H9 (cell line): ENCODE results near the gene NR1I2. TPM values are rescaled to one million over a fixed set of nuclear protein-coding genes. Genes with fewer than 3 reads are reported as not detected.

Source experiments
- DNase-seq: peaks from one replicate; pipeline ENCODE4 v3.0.0-alpha.2; 2017
- H2AFZ ChIP-seq: one replicate; pipeline ENCODE4 v1.6.1; 2013; ENCODE audit warnings: mild to moderate bottlenecking, low read length, control low read depth, moderate library complexity
- H2AK5ac ChIP-seq: 2 replicates; pipeline ENCODE4 v1.6.1; 2013; ENCODE audit warnings: low read length, control low read depth, mixed read lengths; ENCODE audit not compliant: insufficient read length
- H2BK120ac ChIP-seq: one replicate; pipeline ENCODE4 v1.6.1; 2013; ENCODE audit warnings: low read depth, mild to moderate bottlenecking, low read length, control low read depth, inconsistent platforms; ENCODE audit not compliant: poor library complexity, severe bottlenecking
- H2BK12ac ChIP-seq: 2 replicates; pipeline ENCODE4 v1.6.1; 2013; ENCODE audit warnings: low read length, control low read depth, mixed read lengths, low read depth; ENCODE audit not compliant: insufficient read length
- H2BK15ac ChIP-seq: 2 replicates; pipeline ENCODE4 v1.6.1; 2013; ENCODE audit warnings: low read depth, low read length, control low read depth
- H2BK20ac ChIP-seq: one replicate; pipeline ENCODE4 v1.6.1; 2013; ENCODE audit warnings: low read depth, mild to moderate bottlenecking, low read length, control low read depth, inconsistent platforms; ENCODE audit not compliant: poor library complexity, severe bottlenecking
- H2BK5ac ChIP-seq: 2 replicates; pipeline ENCODE4 v1.6.1; 2013; ENCODE audit warnings: low read length, control low read depth, mixed read lengths; ENCODE audit not compliant: insufficient read length
- H3K14ac ChIP-seq: 2 replicates; pipeline ENCODE4 v1.6.1; 2013; ENCODE audit warnings: low read length, control low read depth; ENCODE audit not compliant: insufficient read depth
- H3K18ac ChIP-seq: 2 replicates; pipeline ENCODE4 v1.6.1; 2013; ENCODE audit warnings: low read depth, mild to moderate bottlenecking, mixed read lengths, low read length, control low read depth; ENCODE audit not compliant: insufficient read length
- H3K23ac ChIP-seq: 2 replicates; pipeline ENCODE4 v1.6.1; 2013; ENCODE audit warnings: low read length, control low read depth, mixed read lengths, low read depth; ENCODE audit not compliant: insufficient read length
- H3K23me2 ChIP-seq: 2 replicates; pipeline ENCODE4 v1.6.1; 2013; ENCODE audit warnings: low read depth, mild to moderate bottlenecking, mixed read lengths, low read length, control low read depth; ENCODE audit not compliant: insufficient read length, poor library complexity, severe bottlenecking
- H3K27ac ChIP-seq: 2 replicates; pipeline ENCODE4 v1.5.1; 2013; ENCODE audit warnings: low read length, control low read depth, mixed read lengths, low read depth; ENCODE audit not compliant: insufficient read length
- H3K27me3 ChIP-seq: 2 replicates; pipeline ENCODE4 v1.6.1; 2013; ENCODE audit warnings: low read length, control low read depth, inconsistent platforms; ENCODE audit not compliant: insufficient read depth
- H3K4ac ChIP-seq: 2 replicates; pipeline ENCODE4 v1.6.1; 2013; ENCODE audit warnings: low read depth, mild to moderate bottlenecking, control low read depth, inconsistent platforms, low read length, moderate library complexity
- H3K4me1 ChIP-seq: 2 replicates; pipeline ENCODE4 v1.6.1; 2013; ENCODE audit warnings: low read length, control low read depth, inconsistent platforms; ENCODE audit not compliant: insufficient read depth
- H3K4me2 ChIP-seq: 2 replicates; pipeline ENCODE4 v1.6.1; 2013; ENCODE audit warnings: low read length, control low read depth, mixed read lengths; ENCODE audit not compliant: insufficient read length, insufficient read depth
- H3K56ac ChIP-seq: 2 replicates; pipeline ENCODE4 v1.6.1; 2013; ENCODE audit warnings: low read depth, mild to moderate bottlenecking, mixed read lengths, low read length, control low read depth; ENCODE audit not compliant: insufficient read length
- H3K79me1 ChIP-seq: 2 replicates; pipeline ENCODE4 v1.6.1; 2013; ENCODE audit warnings: low read depth, mild to moderate bottlenecking, moderate library complexity, low read length, control low read depth, inconsistent platforms; ENCODE audit not compliant: insufficient read depth, poor library complexity, severe bottlenecking
- H3K79me2 ChIP-seq: 2 replicates; pipeline ENCODE4 v1.6.1; 2013; ENCODE audit warnings: low read length, control low read depth, inconsistent platforms; ENCODE audit not compliant: insufficient read depth
- H3K9ac ChIP-seq: 2 replicates; pipeline ENCODE4 v1.6.1; 2013; ENCODE audit warnings: low read length, control low read depth, mixed read lengths; ENCODE audit not compliant: insufficient read length; ENCODE audit errors: extremely low read depth
- H3K9me3 ChIP-seq: one replicate; pipeline ENCODE4 v1.6.1; 2013; ENCODE audit warnings: low read depth, low read length, inconsistent platforms; ENCODE audit not compliant: control insufficient read depth
- H3T11ph ChIP-seq: one replicate; pipeline ENCODE4 v1.6.1; 2013; ENCODE audit warnings: mild to moderate bottlenecking, low read length, control low read depth, inconsistent platforms
- H4K20me1 ChIP-seq: one replicate; pipeline ENCODE4 v1.6.1; 2013; ENCODE audit not compliant: control insufficient read depth, insufficient read length, insufficient read depth
- H4K5ac ChIP-seq: 2 replicates; pipeline ENCODE4 v1.6.1; 2013; ENCODE audit warnings: low read depth, mild to moderate bottlenecking, mixed read lengths, low read length, control low read depth; ENCODE audit not compliant: insufficient read length
- H4K8ac ChIP-seq: replicated peaks from 2 replicates; pipeline ENCODE4 v1.6.1; 2013; ENCODE audit warnings: low read length, control low read depth, mixed read lengths, low read depth; ENCODE audit not compliant: insufficient read length
- H4K91ac ChIP-seq: 2 replicates; pipeline ENCODE4 v1.6.1; 2013; ENCODE audit warnings: low read depth, mild to moderate bottlenecking, moderate library complexity, mixed read lengths, low read length, control low read depth; ENCODE audit not compliant: insufficient read length
- H3K27ac Mint-ChIP-seq, 3 experiments: 2 replicates in 2 of 3; 3 replicates in 1 of 3; pipeline ENCODE4 v1.8.0; 2020 to 2021; ENCODE audit warnings: mixed read lengths in 3 of 3, mild to moderate bottlenecking in 1 of 3, moderate library complexity in 1 of 3
- H3K27me3 Mint-ChIP-seq: 2 replicates; pipeline ENCODE4 v1.8.0; 2021; ENCODE audit warnings: low read depth, mild to moderate bottlenecking, moderate library complexity, mixed read lengths
- H3K36me3 Mint-ChIP-seq, 3 experiments: 2 replicates in 2 of 3; 3 replicates in 1 of 3; pipeline ENCODE4 v1.8.0; 2020 to 2021; ENCODE audit warnings: low read depth in 3 of 3, mixed read lengths in 3 of 3; ENCODE audit not compliant: insufficient read depth in 1 of 3
- H3K4me1 Mint-ChIP-seq, 2 experiments: 2 replicates each; pipeline ENCODE4 v1.8.0; 2020; ENCODE audit warnings: mixed read lengths in 2 of 2
- H3K4me3 Mint-ChIP-seq, 2 experiments: 2 replicates in 1 of 2; 3 replicates in 1 of 2; pipeline ENCODE4 v1.8.0; 2020 to 2021; ENCODE audit warnings: mild to moderate bottlenecking in 2 of 2, mixed read lengths in 2 of 2, moderate library complexity in 1 of 2
- H3K9me3 Mint-ChIP-seq, 2 experiments: 2 replicates in 1 of 2; 3 replicates in 1 of 2; pipeline ENCODE4 v1.8.0; 2020; ENCODE audit warnings: mild to moderate bottlenecking in 2 of 2, mixed read lengths in 2 of 2, moderate library complexity in 1 of 2
- CTCF ChIP-seq: fragments of 200-600 bp; sonication (generic); conservative IDR thresholded peaks from 3 replicates; pipeline ENCODE4 v1.8.0; 2021; ENCODE audit warnings: antibody characterized with exemption, mild to moderate bottlenecking
- WGBS: extraction: QIAGEN DNeasy Blood & Tissue Kit; methylation state at CpG from one replicate; pipeline ENCODE4 v1.1.7; 2013; ENCODE audit warnings: missing lambda C conversion rate, low lambda C conversion rate, mixed read lengths; ENCODE audit not compliant: insufficient read length; ENCODE audit errors: extremely low coverage; 5-methylcytosine and 5-hydroxymethylcytosine counted together
- total RNA-seq: library from RNA; stranded (reverse); gene quantifications from 2 replicates; pipeline ENCODE4 v1.2.1, GENCODE V29; 2021

The NR1I2 gene
- total RNA-seq, 1 experiment from 2014 or later: not detected

- Histone ChIP-seq H3K23ac (no peak overlapping the region), H3K56ac (no peak overlapping the region), H2BK20ac (no peak overlapping the region), H3K27me3 (no peaks in the 10 kb centered on the region), H3K14ac (no peak overlapping the region), H2AK5ac (no peak overlapping the region), H2BK5ac (no peak overlapping the region), H2BK12ac (no peak overlapping the region), H4K20me1 (no peaks in the 10 kb centered on the region), H3T11ph (no peak overlapping the region), H3K79me1 (no peaks in the 10 kb centered on the region), H3K23me2 (no peaks in the 10 kb centered on the region), H2AFZ (no peak overlapping the region), H3K79me2 (no peaks in the 10 kb centered on the region), H3K9me3 (no peaks in the 10 kb centered on the region), H3K9ac (no peak overlapping the region), H3K27ac (no peak overlapping the region), H2BK15ac (no peak overlapping the region), H4K91ac (no peak overlapping the region), H4K5ac (no peak overlapping the region), H3K18ac (no peak overlapping the region), H3K4me1 (no peaks in the 10 kb centered on the region), H3K4ac (no peak overlapping the region), H4K8ac (no peak overlapping the region), H2BK120ac (no peak overlapping the region), H3K4me2 (no peak overlapping the region)
- no peaks in the 10 kb centered on the region for H3K4me1 Mint-ChIP-seq
- no CpG with 5 or more reads among the region's 2 CpGs for WGBS
- H3K36me3 Mint-ChIP-seq: peaks cover 41 to 63% (median 61%) of the 10 kb centered on the region in 3 experiments
- no peak for TF ChIP-seq CTCF
- no peaks in the 10 kb centered on the region for H3K27me3 Mint-ChIP-seq
- DNase-seq: no peak
- peaks cover 12 to 16% of the 10 kb centered on the region in 2 experiments; a peak in 4 of 5 replicates for H3K9me3 Mint-ChIP-seq
- H3K4me3 Mint-ChIP-seq: no peak overlapping the region
- H3K27ac Mint-ChIP-seq: no peak overlapping the region
Observed at GRCh38 chr3:119859728-119860127, 77.8 kb downstream of the NR1I2 start.
